ENCODE results near the gene NDE1.
"Not testable (repeated sequence)": the region's sequence is repeated elsewhere in the genome, so short reads cannot be mapped to it uniquely, and the experiment has no call there.

NDE1 gene

GRCh38 chr16:15694499-15694898 lies 44.5 kb downstream of the NDE1 start:
- no peak for DNase-seq (ENCODE audit: low read depth, low spot score)

GRCh38 chr16:15699819-15700218 lies 49.8 kb downstream of the NDE1 start:
- DNase-seq (ENCODE audit: low read depth, low spot score), result no peak

GRCh38 chr16:15701367-15701766 lies 51.3 kb downstream of the NDE1 start:
- DNase-seq (ENCODE audit: low read depth, low spot score), result no peak

- DNase-seq (ENCODE audit: low read depth, low spot score), result no peak
Observed at GRCh38 chr16:15701975-15702970, 52.2 kb downstream of the NDE1 start.

- no peak for DNase-seq (ENCODE audit: low read depth, low spot score)
Observed at GRCh38 chr16:15703029-15703736, 53.1 kb downstream of the NDE1 start.

GRCh38 chr16:15704545-15704987 lies 54.5 kb downstream of the NDE1 start:
- DNase-seq (ENCODE audit: low read depth, low spot score), result no peak

- DNase-seq (ENCODE audit: low read depth, low spot score), result no peak
Observed at GRCh38 chr16:15705064-15705565, 55.1 kb downstream of the NDE1 start.

GRCh38 chr16:15707332-15707731 lies 57.3 kb downstream of the NDE1 start:
- DNase-seq (ENCODE audit: low read depth, low spot score), result no peak

GRCh38 chr16:15708096-15708495 lies 58.1 kb downstream of the NDE1 start:
- no peak for DNase-seq (ENCODE audit: low read depth, low spot score)

GRCh38 chr16:15708997-15709396 lies 59.0 kb downstream of the NDE1 start:
- no peak for DNase-seq (ENCODE audit: low read depth, low spot score)

GRCh38 chr16:15714393-15715172 lies 64.5 kb downstream of the NDE1 start:
- no peak for DNase-seq (ENCODE audit: low read depth, low spot score)

GRCh38 chr16:15715221-15715620 lies 65.2 kb downstream of the NDE1 start:
- DNase-seq (ENCODE audit: low read depth, low spot score), result no peak

- no peak for DNase-seq (ENCODE audit: low read depth, low spot score)
Observed at GRCh38 chr16:15716694-15717447, 66.8 kb downstream of the NDE1 start.

- no peak for DNase-seq (ENCODE audit: low read depth, low spot score)
Observed at GRCh38 chr16:15721018-15721417, 71.0 kb downstream of the NDE1 start.

- DNase-seq (ENCODE audit: low read depth, low spot score), result no peak
Observed at GRCh38 chr16:15723808-15724207, 73.8 kb downstream of the NDE1 start.

GRCh38 chr16:15725641-15726240 lies 75.7 kb downstream of the NDE1 start:
- no peak for DNase-seq (ENCODE audit: low read depth, low spot score)

GRCh38 chr16:15726715-15727114 lies 76.7 kb downstream of the NDE1 start:
- DNase-seq (ENCODE audit: low read depth, low spot score), result no peak

GRCh38 chr16:15727697-15728096 lies 77.7 kb downstream of the NDE1 start:
- DNase-seq (ENCODE audit: low read depth, low spot score), result not testable (repeated sequence)

- no peak for DNase-seq (ENCODE audit: low read depth, low spot score)
Observed at GRCh38 chr16:15729152-15729551, 79.1 kb downstream of the NDE1 start.

GRCh38 chr16:15732416-15732815 lies 82.4 kb downstream of the NDE1 start:
- DNase-seq (ENCODE audit: low read depth, low spot score), result no peak

Measured in brain pericyte (primary cell).